Measurements from ENCODE around the gene VPREB1. TPM values are rescaled to one million over a fixed set of nuclear protein-coding genes. Genes with fewer than 3 reads are reported as not detected.
"Not testable (repeated sequence)": the region's sequence is repeated elsewhere in the genome, so short reads cannot be mapped to it uniquely, and the experiment has no call there.

VPREB1 gene
- total and polyA plus RNA-seq, 4 donors, result 0.40 TPM; not detected in 3

- not testable (repeated sequence) for H3K36me3 ChIP-seq (ENCODE audit: control insufficient read depth, insufficient read depth, low read length); H3K9me3 ChIP-seq (ENCODE audit: control insufficient read depth, insufficient read depth, low read length); H3K27me3 ChIP-seq (ENCODE audit: control insufficient read depth, insufficient read depth, low read length); DNase-seq (ENCODE audit: low read depth in 4 of 6, low spot score in 6 of 6); H3K4me1 ChIP-seq (ENCODE audit: control insufficient read depth, insufficient read depth, low read length); H3K4me3 ChIP-seq (ENCODE audit: low read depth, low read length); H3K27ac ChIP-seq (ENCODE audit: low read depth, low read length)
- WGBS (ENCODE audit: insufficient coverage), result no CpG with 5 or more reads among the region's 2 CpGs
Measured at GRCh38 chr22:22260169-22260568, 15.6 kb downstream of the VPREB1 start.

- DNase-seq (ENCODE audit: low read depth in 4 of 6, low spot score in 6 of 6); H3K4me3 ChIP-seq (ENCODE audit: low read depth, low read length); H3K36me3 ChIP-seq (ENCODE audit: control insufficient read depth, insufficient read depth, low read length); H3K4me1 ChIP-seq (ENCODE audit: control insufficient read depth, insufficient read depth, low read length); H3K27ac ChIP-seq (ENCODE audit: low read depth, low read length); H3K9me3 ChIP-seq (ENCODE audit: control insufficient read depth, insufficient read depth, low read length); H3K27me3 ChIP-seq (ENCODE audit: control insufficient read depth, insufficient read depth, low read length): not testable (repeated sequence)
- no CpG with 5 or more reads among the region's 4 CpGs for WGBS (ENCODE audit: insufficient coverage)
Measured at GRCh38 chr22:22260586-22260985, 16.0 kb downstream of the VPREB1 start.

GRCh38 chr22:22262332-22263074 is 17.9 kb downstream of the VPREB1 start:
- H3K36me3 ChIP-seq (ENCODE audit: control insufficient read depth, insufficient read depth, low read length); H3K9me3 ChIP-seq (ENCODE audit: control insufficient read depth, insufficient read depth, low read length); H3K4me1 ChIP-seq (ENCODE audit: control insufficient read depth, insufficient read depth, low read length); H3K27ac ChIP-seq (ENCODE audit: low read depth, low read length); DNase-seq (ENCODE audit: low read depth in 4 of 6, low spot score in 6 of 6); H3K27me3 ChIP-seq (ENCODE audit: control insufficient read depth, insufficient read depth, low read length); H3K4me3 ChIP-seq (ENCODE audit: low read depth, low read length): not testable (repeated sequence)
- 65% methylated on average over 2 of the region's 3 CpGs for whole genome bisulfite sequencing (ENCODE audit: insufficient coverage)

- WGBS (ENCODE audit: insufficient coverage), result no CpG with 5 or more reads among the region's 3 CpGs
- not testable (repeated sequence) for DNase-seq (ENCODE audit: low read depth in 4 of 6, low spot score in 6 of 6); H3K27ac ChIP-seq (ENCODE audit: low read depth, low read length)
Measured at GRCh38 chr22:22263823-22264222, 19.2 kb downstream of the VPREB1 start.

GRCh38 chr22:22270036-22270676 is 25.6 kb downstream of the VPREB1 start:
- H3K27me3 ChIP-seq (ENCODE audit: control insufficient read depth, insufficient read depth, low read length); H3K9me3 ChIP-seq (ENCODE audit: control insufficient read depth, insufficient read depth, low read length); H3K36me3 ChIP-seq (ENCODE audit: control insufficient read depth, insufficient read depth, low read length); DNase-seq (ENCODE audit: low read depth in 4 of 6, low spot score in 6 of 6); H3K4me1 ChIP-seq (ENCODE audit: control insufficient read depth, insufficient read depth, low read length); H3K4me3 ChIP-seq (ENCODE audit: low read depth, low read length); H3K27ac ChIP-seq (ENCODE audit: low read depth, low read length): not testable (repeated sequence)
- WGBS (ENCODE audit: insufficient coverage), result no CpG with 5 or more reads among the region's 7 CpGs

More at GRCh38 chr22:22263823-22264222, 19.2 kb downstream of the VPREB1 start:
- not testable (repeated sequence) for H3K4me1 ChIP-seq (ENCODE audit: control insufficient read depth, insufficient read depth, low read length); H3K36me3 ChIP-seq (ENCODE audit: control insufficient read depth, insufficient read depth, low read length); H3K9me3 ChIP-seq (ENCODE audit: control insufficient read depth, insufficient read depth, low read length); H3K27me3 ChIP-seq (ENCODE audit: control insufficient read depth, insufficient read depth, low read length); H3K4me3 ChIP-seq (ENCODE audit: low read depth, low read length)

- DNase-seq (ENCODE audit: low read depth in 4 of 6, low spot score in 6 of 6); H3K36me3 ChIP-seq (ENCODE audit: control insufficient read depth, insufficient read depth, low read length); H3K4me3 ChIP-seq (ENCODE audit: low read depth, low read length); H3K4me1 ChIP-seq (ENCODE audit: control insufficient read depth, insufficient read depth, low read length); H3K9me3 ChIP-seq (ENCODE audit: control insufficient read depth, insufficient read depth, low read length); H3K27me3 ChIP-seq (ENCODE audit: control insufficient read depth, insufficient read depth, low read length); H3K27ac ChIP-seq (ENCODE audit: low read depth, low read length): not testable (repeated sequence)
- no CpG with 5 or more reads among the region's 4 CpGs for WGBS (ENCODE audit: insufficient coverage)
Measured at GRCh38 chr22:22277423-22277822, 32.8 kb downstream of the VPREB1 start.

GRCh38 chr22:22284962-22285756 is 40.6 kb downstream of the VPREB1 start:
- not testable (repeated sequence) for H3K4me1 ChIP-seq (ENCODE audit: control insufficient read depth, insufficient read depth, low read length); H3K4me3 ChIP-seq (ENCODE audit: low read depth, low read length); H3K27me3 ChIP-seq (ENCODE audit: control insufficient read depth, insufficient read depth, low read length); H3K36me3 ChIP-seq (ENCODE audit: control insufficient read depth, insufficient read depth, low read length); H3K27ac ChIP-seq (ENCODE audit: low read depth, low read length); H3K9me3 ChIP-seq (ENCODE audit: control insufficient read depth, insufficient read depth, low read length); DNase-seq (ENCODE audit: low read depth in 4 of 6, low spot score in 6 of 6)

GRCh38 chr22:22286390-22287105 is 42.0 kb downstream of the VPREB1 start:
- WGBS (ENCODE audit: insufficient coverage), result no CpG with 5 or more reads among the region's 1 CpG
- not testable (repeated sequence) for H3K27ac ChIP-seq (ENCODE audit: low read depth, low read length); H3K27me3 ChIP-seq (ENCODE audit: control insufficient read depth, insufficient read depth, low read length); H3K9me3 ChIP-seq (ENCODE audit: control insufficient read depth, insufficient read depth, low read length); H3K4me3 ChIP-seq (ENCODE audit: low read depth, low read length); DNase-seq (ENCODE audit: low read depth in 4 of 6, low spot score in 6 of 6); H3K4me1 ChIP-seq (ENCODE audit: control insufficient read depth, insufficient read depth, low read length)
- peaks cover 14% of the 10 kb centered on the region for H3K36me3 ChIP-seq (ENCODE audit: control insufficient read depth, insufficient read depth, low read length)

- peaks cover 20% of the 10 kb centered on the region for H3K36me3 ChIP-seq (ENCODE audit: control insufficient read depth, insufficient read depth, low read length)
- H3K27ac ChIP-seq (ENCODE audit: low read depth, low read length); H3K9me3 ChIP-seq (ENCODE audit: control insufficient read depth, insufficient read depth, low read length); H3K4me3 ChIP-seq (ENCODE audit: low read depth, low read length); H3K27me3 ChIP-seq (ENCODE audit: control insufficient read depth, insufficient read depth, low read length); H3K4me1 ChIP-seq (ENCODE audit: control insufficient read depth, insufficient read depth, low read length); DNase-seq (ENCODE audit: low read depth in 4 of 6, low spot score in 6 of 6): not testable (repeated sequence)
- 94% methylated on average over 3 of the region's 5 CpGs for WGBS (ENCODE audit: insufficient coverage)
Measured at GRCh38 chr22:22287106-22287626, 42.6 kb downstream of the VPREB1 start.
